ENCODE measurements around the gene GCG.

GCG gene

DNA sequence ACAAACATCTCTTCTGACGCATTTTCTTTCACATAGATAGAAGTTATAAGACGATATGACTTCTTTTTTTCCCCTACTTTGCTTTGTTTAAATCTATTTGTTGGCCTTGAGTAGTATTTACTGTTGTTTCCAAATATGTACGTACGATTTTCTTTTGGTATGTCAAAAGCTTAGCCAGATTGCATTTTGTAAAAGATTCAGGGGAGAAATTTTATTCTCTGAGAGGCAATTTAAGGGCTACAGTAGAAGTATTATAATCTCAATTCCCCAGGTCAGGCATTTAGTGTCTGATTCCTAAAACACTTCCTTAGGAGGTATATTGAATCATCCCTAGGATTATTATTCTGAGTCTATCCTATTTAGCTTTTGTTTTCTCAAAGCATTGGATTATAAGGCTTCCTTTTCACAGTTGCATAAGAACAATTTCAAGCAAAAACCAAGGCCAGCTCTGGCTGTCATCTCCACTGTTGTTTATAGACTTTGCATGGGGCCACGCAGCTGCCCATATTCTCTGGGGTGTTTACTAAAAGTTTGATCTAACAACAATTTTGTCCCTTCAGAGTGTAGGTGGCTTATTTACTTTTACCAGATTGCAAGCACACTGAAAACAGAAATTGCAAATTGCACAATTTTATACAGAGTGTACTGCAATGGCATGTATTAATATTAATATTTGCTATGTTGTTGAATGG lies 33.6 kb upstream of the GCG start:
- Histone ChIP-seq H3K27ac (no peak overlapping the region), H3K4me3 (no peak overlapping the region)
- TF ChIP-seq, protein P1, sequence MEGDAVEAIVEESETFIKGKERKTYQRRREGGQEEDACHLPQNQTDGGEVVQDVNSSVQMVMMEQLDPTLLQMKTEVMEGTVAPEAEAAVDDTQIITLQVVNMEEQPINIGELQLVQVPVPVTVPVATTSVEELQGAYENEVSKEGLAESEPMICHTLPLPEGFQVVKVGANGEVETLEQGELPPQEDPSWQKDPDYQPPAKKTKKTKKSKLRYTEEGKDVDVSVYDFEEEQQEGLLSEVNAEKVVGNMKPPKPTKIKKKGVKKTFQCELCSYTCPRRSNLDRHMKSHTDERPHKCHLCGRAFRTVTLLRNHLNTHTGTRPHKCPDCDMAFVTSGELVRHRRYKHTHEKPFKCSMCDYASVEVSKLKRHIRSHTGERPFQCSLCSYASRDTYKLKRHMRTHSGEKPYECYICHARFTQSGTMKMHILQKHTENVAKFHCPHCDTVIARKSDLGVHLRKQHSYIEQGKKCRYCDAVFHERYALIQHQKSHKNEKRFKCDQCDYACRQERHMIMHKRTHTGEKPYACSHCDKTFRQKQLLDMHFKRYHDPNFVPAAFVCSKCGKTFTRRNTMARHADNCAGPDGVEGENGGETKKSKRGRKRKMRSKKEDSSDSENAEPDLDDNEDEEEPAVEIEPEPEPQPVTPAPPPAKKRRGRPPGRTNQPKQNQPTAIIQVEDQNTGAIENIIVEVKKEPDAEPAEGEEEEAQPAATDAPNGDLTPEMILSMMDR (IDR thresholded peaks at IDR 0.05) = no peak
- DNase-seq (ENCODE audit: low spot score) = no peak

DNA sequence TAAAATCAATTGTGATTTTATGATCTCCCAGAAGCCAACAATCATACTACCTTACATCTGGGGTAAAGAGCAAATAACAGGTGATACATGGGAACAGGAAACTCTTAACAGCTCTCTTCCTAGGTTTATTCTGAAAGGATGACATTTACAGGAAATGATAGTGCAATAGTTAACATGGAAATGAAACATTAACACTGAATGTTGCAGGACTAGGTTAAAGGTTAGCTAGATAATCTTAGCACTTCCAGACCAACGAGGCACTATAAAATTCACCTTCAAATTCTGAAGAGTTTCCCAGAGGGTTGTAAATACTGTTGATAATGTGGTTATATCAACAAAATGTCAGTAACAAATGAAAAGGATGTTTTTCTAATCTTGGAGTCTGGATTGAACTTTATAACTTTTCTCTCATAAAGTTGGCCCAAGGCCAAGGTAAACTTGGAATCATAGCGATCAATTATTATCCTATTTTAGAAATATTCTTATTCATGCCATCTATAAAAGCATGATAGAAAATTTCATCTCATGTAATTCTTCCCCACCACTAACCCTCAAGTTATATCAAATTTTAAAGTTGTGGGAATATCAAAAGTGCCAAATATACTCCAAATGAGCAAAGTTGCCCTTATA lies 32.9 kb upstream of the GCG start:
- TF ChIP-seq, protein P1 (IDR thresholded peaks at IDR 0.05) = no peak
- no peak for DNase-seq (ENCODE audit: low spot score)
- H3K4me3 ChIP-seq = no peak overlapping the region
- no peak overlapping the region for H3K27ac ChIP-seq

DNA sequence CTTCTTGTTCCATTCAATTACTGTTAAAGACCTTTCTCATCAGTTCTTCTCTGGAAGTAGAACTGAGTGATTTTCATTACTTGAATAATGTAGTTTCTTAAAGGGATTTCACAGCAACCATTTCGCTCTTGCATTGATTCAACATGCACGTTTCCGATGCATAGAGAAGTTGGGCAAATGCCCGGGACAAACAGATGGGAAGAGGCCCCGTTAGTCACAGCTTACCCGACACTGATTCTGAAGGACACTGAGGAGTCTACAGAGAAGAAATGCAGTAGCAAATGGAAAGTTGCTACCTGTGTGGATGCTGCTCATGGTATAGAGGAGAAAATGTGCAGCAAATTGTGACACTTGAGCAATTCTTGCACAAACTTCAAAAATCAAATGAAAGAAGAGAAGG lies 32.3 kb upstream of the GCG start:
- TF ChIP-seq, protein P1 (IDR thresholded peaks at IDR 0.05) = no peak
- H3K4me3 ChIP-seq = no peak overlapping the region
- no peak overlapping the region for H3K27ac ChIP-seq
- no peak for DNase-seq (ENCODE audit: low spot score)

DNA sequence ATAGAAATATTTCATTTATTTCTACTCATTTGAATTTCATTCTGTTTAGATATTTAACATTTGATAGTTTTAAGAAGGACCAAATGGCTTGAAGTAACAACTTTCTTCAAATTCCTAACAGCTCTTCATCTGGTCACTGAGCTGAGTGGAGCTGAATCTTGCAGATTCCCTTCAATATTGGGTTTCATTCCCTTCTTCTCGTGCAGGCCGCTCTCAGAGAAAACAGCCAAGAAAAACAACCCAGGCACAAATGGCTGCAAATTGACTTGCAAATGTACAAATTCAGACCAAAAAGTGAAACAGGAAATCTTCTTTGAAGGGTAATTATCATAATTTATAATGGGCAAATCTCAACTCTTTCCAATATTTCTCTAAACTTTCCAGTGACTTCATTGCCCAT lies 30.3 kb upstream of the GCG start:
- TF ChIP-seq, protein P1 (IDR thresholded peaks at IDR 0.05) = no peak
- Histone ChIP-seq H3K4me3 (no peak overlapping the region), H3K27ac (no peak overlapping the region)
- no peak for DNase-seq (ENCODE audit: low spot score)

DNA sequence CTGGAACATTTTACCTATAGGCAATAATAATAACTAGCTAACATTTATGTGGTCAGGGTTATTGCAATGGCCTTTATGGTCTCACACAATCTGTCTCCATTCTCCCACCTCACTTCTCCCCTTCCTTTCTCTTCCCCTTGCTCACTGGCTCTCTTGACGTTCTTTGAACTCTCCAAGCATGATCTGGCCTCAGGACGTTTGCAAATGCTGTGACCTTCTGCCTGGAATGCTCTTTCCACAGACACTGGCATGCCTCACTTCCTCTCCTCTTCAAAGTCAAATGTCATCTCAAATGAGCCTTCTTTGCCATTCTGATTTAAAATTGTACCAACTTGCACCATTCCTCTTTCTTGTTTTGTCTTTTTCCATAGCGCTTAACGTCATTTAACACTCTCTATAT lies 25.3 kb upstream of the GCG start:
- no peak for DNase-seq (ENCODE audit: low spot score)
- Histone ChIP-seq H3K4me3 (no peak overlapping the region), H3K27ac (no peak overlapping the region)
- TF ChIP-seq, protein P1 (IDR thresholded peaks at IDR 0.05) = no peak

DNA sequence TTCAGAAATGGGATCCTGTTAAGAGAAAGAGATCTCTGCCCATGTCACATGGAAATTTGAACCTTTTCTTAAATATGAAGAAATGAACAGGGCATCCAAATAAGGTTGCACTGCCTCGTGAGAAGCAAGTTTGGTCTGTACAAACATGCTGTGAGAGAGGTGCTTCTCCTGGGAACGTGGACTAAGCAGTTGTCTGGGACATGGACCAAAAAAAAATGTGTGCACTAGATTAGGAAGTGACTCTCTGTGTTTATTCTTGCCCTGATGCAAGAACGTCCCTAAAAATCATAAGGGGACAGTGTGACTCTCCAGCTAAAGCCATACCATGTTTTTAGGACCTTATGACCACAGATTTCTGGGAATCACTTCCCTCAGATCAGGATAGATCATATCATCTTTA lies 23.7 kb upstream of the GCG start:
- no peak overlapping the region for H3K27ac ChIP-seq
- DNase-seq (ENCODE audit: low spot score) = no peak
- TF ChIP-seq, protein P1 (IDR thresholded peaks at IDR 0.05) = no peak
- H3K4me3 ChIP-seq = no peak overlapping the region

DNA sequence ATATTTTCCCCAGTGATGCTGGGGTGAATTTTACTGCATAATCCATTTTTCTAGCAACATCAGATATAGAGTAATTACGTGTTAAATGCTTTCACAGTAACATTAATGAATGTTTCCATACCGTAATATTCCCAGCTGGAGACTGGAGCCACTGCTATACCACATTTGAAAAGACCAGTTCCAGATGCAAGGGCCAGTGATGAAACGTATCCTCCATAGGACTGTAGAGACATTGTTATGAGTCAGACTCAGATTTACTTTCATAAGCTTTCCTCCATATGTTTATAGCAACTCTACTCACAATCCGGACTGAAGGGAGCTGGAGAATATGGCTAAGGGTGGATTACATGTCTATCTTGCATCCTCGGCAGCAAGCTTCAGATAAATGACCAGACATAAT lies 22.7 kb upstream of the GCG start:
- DNase-seq (ENCODE audit: low spot score) = no peak
- no peak overlapping the region for H3K27ac ChIP-seq
- TF ChIP-seq, protein P1 (IDR thresholded peaks at IDR 0.05) = no peak
- no peak overlapping the region for H3K4me3 ChIP-seq

Data from coronary artery (tissue), 2 donors.